IMR-90 (cell line): ENCODE measurements around the gene PHPT1. TPM values are rescaled to one million over a fixed set of nuclear protein-coding genes. Genes with fewer than 3 reads are reported as not detected.

Experiments used
- ATAC-seq: fragments of 200-7000 bp; cut with Tn5 transposase; 2 replicates; pipeline ENCODE4 v1.9.1; 2020; ENCODE audit warnings: low read depth, mild to moderate bottlenecking, moderate library complexity
- BruUV-seq: library from RNA; stranded (reverse); fragments of 400-500 nt; replicated peaks from 2 replicates; lab custom pipeline; 2021; lab: Mats Ljungman, UMichigan
- CTCF ChIA-PET: fragments of 300-600 bp; formaldehyde crosslinking; extraction: SDS; loops from one replicate; lab custom pipeline; 2021; ENCODE audit warnings: antibody characterized with exemption; lab: Yijun Ruan, JAX
- POLR2A ChIA-PET: fragments of 300-600 bp; sonication (Branson Sonifier 250); formaldehyde crosslinking; loops from one replicate; lab custom pipeline; 2022; ENCODE audit warnings: antibody characterized with exemption; ENCODE audit not compliant: unreplicated experiment; lab: Charles Lee
- DNase-seq: peaks from one replicate; pipeline ENCODE4 v3.0.0; 2013
- H2AFZ ChIP-seq: replicated peaks from 2 replicates; pipeline ENCODE3; 2013; ENCODE audit warnings: low read length, mild to moderate bottlenecking; ENCODE audit not compliant: poor library complexity
- H2AK5ac ChIP-seq: 2 replicates; pipeline ENCODE4 v1.6.1; 2013; ENCODE audit warnings: low read depth, low read length, inconsistent platforms
- H2AK9ac ChIP-seq: replicated peaks from 2 replicates; pipeline ENCODE3; 2013; ENCODE audit warnings: mild to moderate bottlenecking, low read depth, low read length, moderate library complexity; ENCODE audit not compliant: poor library complexity
- H2BK120ac ChIP-seq: 2 replicates; pipeline ENCODE4 v1.6.1; 2013; ENCODE audit warnings: low read depth, low read length, inconsistent platforms
- H2BK15ac ChIP-seq: 3 replicates; pipeline ENCODE4 v1.6.1; 2013; ENCODE audit warnings: low read depth, low read length, inconsistent platforms
- H2BK20ac ChIP-seq: 2 replicates; pipeline ENCODE4 v1.6.1; 2013; ENCODE audit warnings: low read depth, mild to moderate bottlenecking, inconsistent platforms, low read length, moderate library complexity
- H2BK5ac ChIP-seq: 2 replicates; pipeline ENCODE4 v1.6.1; 2013; ENCODE audit warnings: mild to moderate bottlenecking, low read depth, low read length, inconsistent platforms; ENCODE audit not compliant: poor library complexity, severe bottlenecking
- H3K14ac ChIP-seq: replicated peaks from 2 replicates; pipeline ENCODE4 v1.6.1; 2013; ENCODE audit warnings: low read depth, low read length, inconsistent platforms
- H3K18ac ChIP-seq: 2 replicates; pipeline ENCODE4 v1.6.1; 2013; ENCODE audit warnings: low read depth, low read length, control low read depth
- H3K23ac ChIP-seq: 2 replicates; pipeline ENCODE4 v1.6.1; 2013; ENCODE audit warnings: low read depth, low read length, inconsistent platforms
- H3K27ac ChIP-seq: 2 replicates; pipeline ENCODE4 v1.5.1; 2013; ENCODE audit warnings: mild to moderate bottlenecking, control low read depth, low read length; ENCODE audit not compliant: insufficient read depth
- H3K27me3 ChIP-seq: 2 replicates; pipeline ENCODE4 v1.6.1; 2013; ENCODE audit warnings: low read length; ENCODE audit not compliant: control insufficient read depth, insufficient read depth
- H3K36me3 ChIP-seq: 2 replicates; pipeline ENCODE4 v1.6.1; 2013; ENCODE audit warnings: low read length, mixed read lengths; ENCODE audit not compliant: control insufficient read depth, insufficient read depth
- H3K4ac ChIP-seq: 2 replicates; pipeline ENCODE4 v1.6.1; 2013; ENCODE audit warnings: low read depth, low read length, inconsistent platforms
- H3K4me1 ChIP-seq: 2 replicates; pipeline ENCODE4 v1.6.1; 2013; ENCODE audit warnings: low read length, mixed read lengths; ENCODE audit not compliant: control insufficient read depth, insufficient read depth
- H3K4me2 ChIP-seq: 2 replicates; pipeline ENCODE4 v1.6.1; 2013; ENCODE audit warnings: low read depth, mild to moderate bottlenecking, control low read depth, low read length, moderate library complexity
- H3K4me3 ChIP-seq: 2 replicates; pipeline ENCODE4 v1.5.1; 2013; ENCODE audit warnings: low read depth, mild to moderate bottlenecking, control low read depth, low read length, moderate library complexity; ENCODE audit not compliant: insufficient read depth
- H3K56ac ChIP-seq: 2 replicates; pipeline ENCODE4 v1.6.1; 2013; ENCODE audit warnings: low read length, inconsistent platforms; ENCODE audit not compliant: insufficient read depth; ENCODE audit errors: extremely low read depth
- H3K79me1 ChIP-seq, 2 experiments: 2 replicates each; pipeline ENCODE4 v1.6.1; 2013; ENCODE audit warnings: low read length in 2 of 2, inconsistent platforms in 1 of 2, low read depth in 1 of 2
- H3K9ac ChIP-seq: 2 replicates; pipeline ENCODE4 v1.6.1; 2013; ENCODE audit warnings: low read depth, low read length, control low read depth
- H3K9me1 ChIP-seq: 2 replicates; pipeline ENCODE4 v1.6.1; 2013; ENCODE audit warnings: low read length, inconsistent platforms; ENCODE audit not compliant: insufficient read depth
- H3K9me3 ChIP-seq: 2 replicates; pipeline ENCODE4 v1.6.1; 2013; ENCODE audit warnings: low read length; ENCODE audit not compliant: control insufficient read depth, insufficient read depth
- H4K20me1 ChIP-seq: 2 replicates; pipeline ENCODE4 v1.6.1; 2013; ENCODE audit warnings: low read length, inconsistent platforms; ENCODE audit not compliant: insufficient read depth
- H4K5ac ChIP-seq: 2 replicates; pipeline ENCODE4 v1.6.1; 2013; ENCODE audit warnings: mild to moderate bottlenecking, low read depth, low read length, control low read depth
- H4K8ac ChIP-seq, 2 experiments: 2 replicates each; pipeline ENCODE4 v1.6.1; 2013; ENCODE audit warnings: low read depth in 2 of 2, low read length in 2 of 2, control low read depth in 1 of 2, inconsistent platforms in 1 of 2
- H4K91ac ChIP-seq: 2 replicates; pipeline ENCODE4 v1.6.1; 2013; ENCODE audit warnings: low read depth, low read length, inconsistent platforms; ENCODE audit not compliant: insufficient read depth
- BHLHE40 ChIP-seq: fragments of 150-350 bp; IDR thresholded peaks from 2 replicates; pipeline ENCODE4 v1.6.1; 2016; ENCODE audit warnings: mild to moderate bottlenecking, low read depth, low read length
- CEBPB ChIP-seq: IDR thresholded peaks from 2 replicates; pipeline ENCODE4 v1.6.1; 2012; ENCODE audit warnings: low read depth, low read length, improper control_type of control experiment
- CHD1 ChIP-seq: IDR thresholded peaks from 2 replicates; pipeline ENCODE4 v1.6.1; 2012; ENCODE audit warnings: low read depth, low read length, improper control_type of control experiment
- CTCF ChIP-seq: conservative IDR thresholded peaks from 2 replicates; pipeline ENCODE4 v1.5.1; 2012; ENCODE audit warnings: mild to moderate bottlenecking, low read depth, low read length, improper control_type of control experiment
- FOS ChIP-seq: fragments of 150-350 bp; IDR thresholded peaks from 2 replicates; pipeline ENCODE4 v1.6.1; 2016; ENCODE audit warnings: low read depth, low read length
- MAZ ChIP-seq: IDR thresholded peaks from 2 replicates; pipeline ENCODE4 v1.6.1; 2012; ENCODE audit warnings: low read depth, mild to moderate bottlenecking, low read length, improper control_type of control experiment, moderate library complexity, borderline replicate concordance
- MXI1 ChIP-seq: IDR thresholded peaks from 2 replicates; pipeline ENCODE4 v1.6.1; 2012; ENCODE audit warnings: low read depth, mild to moderate bottlenecking, low read length, moderate library complexity, borderline replicate concordance
- POLR2A ChIP-seq: IDR thresholded peaks from 2 replicates; pipeline ENCODE4 v1.6.1; 2012; ENCODE audit warnings: mild to moderate bottlenecking, low read depth, low read length
- RAD21 ChIP-seq: IDR thresholded peaks from 2 replicates; pipeline ENCODE4 v1.6.1; 2012; ENCODE audit warnings: low read length, improper control_type of control experiment
- USF2 ChIP-seq: fragments of 150-350 bp; IDR thresholded peaks from 2 replicates; pipeline ENCODE4 v1.6.1; 2017; ENCODE audit warnings: mild to moderate bottlenecking, antibody characterized with exemption, low read length, low read depth
- WGBS, 2 experiments: methylation state at CpG; one replicate each; pipeline versions ENCODE4 v1.1.5 to v1.1.7; 2013; ENCODE audit warnings: missing lambda C conversion rate in 2 of 2; ENCODE audit not compliant: insufficient read length in 1 of 2; ENCODE audit errors: extremely low coverage in 2 of 2; 5-methylcytosine and 5-hydroxymethylcytosine counted together
- dilution Hi-C: fragments of 300-500 bp; cut with HindIII; formaldehyde crosslinking; loops from one replicate; pipeline ENCODE4 v1.14.3; 2018; ENCODE audit warnings: low sequenced_read_pairs; ENCODE audit not compliant: unreplicated experiment
- in situ Hi-C: fragments of 300-500 bp; cut with MboI; formaldehyde crosslinking; loops from 3 replicates; pipeline ENCODE4 v1.14.3; 2019; ENCODE audit warnings: low sequenced_read_pairs, inconsistent platforms, mixed read lengths
- intact Hi-C: fragments of 100-400 bp; cut with micrococcal nuclease; formaldehyde crosslinking; loops from 2 replicates; pipeline ENCODE4 v1.10.0; 2022
- polyA plus RNA-seq, 3 experiments: library from polyadenylated mRNA; depleted of rRNA; stranded (reverse); fragments of >200 nt; gene quantifications; 2 replicates each; pipeline ENCODE4 v1.2.3, GENCODE V29; 2012; ENCODE audit warnings: low replicate concordance in 1 of 3
- total RNA-seq: library from RNA; depleted of rRNA; stranded (reverse); fragments of >200 nt; gene quantifications from 2 replicates; pipeline ENCODE4 v1.2.3, GENCODE V29; 2012

PHPT1 gene
- total and polyA plus RNA-seq, 2 of the 4 experiments (the other 2 are of a cell fraction): 79.8 to 214 TPM

- CTCF ChIA-PET: no interaction called here
- in situ Hi-C loops: no loop called here
- no peak overlapping the region for H2BK120ac ChIP-seq
These were observed 5.1 kb downstream of the PHPT1 start for GRCh38 chr9:136854113-136854841.

More at GRCh38 chr9:136854113-136854841, 5.1 kb downstream of the PHPT1 start:
- no peak overlapping the region for H3K14ac ChIP-seq
- no peak overlapping the region for H2BK15ac ChIP-seq
- H3K4me2 ChIP-seq: no peak overlapping the region
- H3K27ac ChIP-seq: no peak overlapping the region
- no peak overlapping the region for H3K18ac ChIP-seq
- peaks cover 12% of the 10 kb centered on the region for H4K20me1 ChIP-seq
- H4K5ac ChIP-seq: no peak overlapping the region
- no peak overlapping the region for H2BK20ac ChIP-seq
- H2AK9ac ChIP-seq: peak overlapping the region; percentile 15
- no peak overlapping the region for H2AK5ac ChIP-seq
- H3K4me1 ChIP-seq: peaks cover 13% of the 10 kb centered on the region
- peaks cover 9 to 20% of the 10 kb centered on the region in 2 experiments; a peak in 2 of 4 replicates for H3K79me1 ChIP-seq
- POLR2A ChIA-PET: no interaction called here
- no peak overlapping the region for H3K23ac ChIP-seq
- no peak for DNase-seq
- H3K36me3 ChIP-seq: peaks cover 15% of the 10 kb centered on the region; the same call in 1 of the 2 replicates
- dilution Hi-C loops (no loop called here), intact Hi-C loops (no loop called here)
- H4K8ac ChIP-seq: no peak overlapping the region
- TF ChIP-seq CEBPB (no peak), MXI1 (no peak), POLR2A (no peak), USF2 (no peak), CHD1 (no peak), RAD21 (no peak), FOS (no peak), CTCF (no peak), MAZ (no peak), BHLHE40 (no peak)
- ATAC-seq: no peak
- H3K9me3 ChIP-seq: no peaks in the 10 kb centered on the region
- no peak overlapping the region for H2AFZ ChIP-seq
- no peak overlapping the region for H3K4ac ChIP-seq
- H3K9me1 ChIP-seq: no peaks in the 10 kb centered on the region
- no peaks in the 10 kb centered on the region for H3K27me3 ChIP-seq
- H3K56ac ChIP-seq: no peak overlapping the region
- H2BK5ac ChIP-seq: no peak overlapping the region
- no peak overlapping the region for H4K91ac ChIP-seq
- WGBS, 2 experiments: 85% methylated on average over 19 of the region's 30 CpGs; no CpG with 5 or more reads in 1 of the 2 experiments
- no TSS peak for BruUV-seq
- no peak overlapping the region for H3K4me3 ChIP-seq
- no peak overlapping the region for H3K9ac ChIP-seq
